Measurements from ENCODE around the gene PHF2. TPM values are rescaled to one million over a fixed set of nuclear protein-coding genes. Genes with fewer than 3 reads are reported as not detected.

PHF2 gene
- total and polyA plus RNA-seq, 2 of the 8 experiments (the other 6 are each of a cell fraction or from before 2014, with no cell fraction given), result 3.4 to 9.4 TPM

- Histone ChIP-seq H3K4me3 (ENCODE audit: extremely low read depth in 1 of 4, insufficient read depth in 2 of 4, low read depth in 3 of 4, low read length in 4 of 4) (no peak overlapping the region), H2BK120ac (replicated peaks; ENCODE audit: low read depth, low read length) (no peak overlapping the region), H3K4me2 (ENCODE audit: insufficient read depth in 1 of 2, low read depth in 2 of 2, low read length in 2 of 2) (no peak overlapping the region), H3K9me3 (ENCODE audit: insufficient read depth in 2 of 2, low read depth in 1 of 2, low read length in 1 of 2) (no peaks in the 10 kb centered on the region), H4K91ac (replicated peaks; ENCODE audit: insufficient read length, low read length) (no peak overlapping the region), H3K56ac (replicated peaks; ENCODE audit: insufficient read length, low read depth, low read length) (no peak overlapping the region), H4K8ac (ENCODE audit: extremely low read depth, insufficient read depth, low read length) (no peak overlapping the region; the same call in 1 of the 2 replicates), H3K27ac (ENCODE audit: low read depth, low read length) (no peak overlapping the region), H3K79me1 (ENCODE audit: low read depth, low read length) (no peaks in the 10 kb centered on the region), H4K5ac (ENCODE audit: insufficient read length, low read depth, low read length) (no peak overlapping the region), H2AK5ac (ENCODE audit: low read depth, low read length) (no peak overlapping the region), H3K18ac (ENCODE audit: extremely low read depth, low read length) (no peak overlapping the region), H3K79me2 (ENCODE audit: control insufficient read depth in 1 of 2, insufficient read depth in 2 of 2, low read length in 2 of 2) (no peaks in the 10 kb centered on the region), H3K4me1 (replicated peaks in 1 of 4; ENCODE audit: control insufficient read depth in 3 of 4, insufficient read depth in 4 of 4, low read length in 3 of 4) (no peaks in the 10 kb centered on the region), H3K23me2 (ENCODE audit: low read depth, low read length) (peaks cover 3% of the 10 kb centered on the region; the same call in 1 of the 2 replicates), H2BK20ac (ENCODE audit: low read length) (no peak overlapping the region), H3K23ac (ENCODE audit: insufficient read length) (no peak overlapping the region), H3K4ac (replicated peaks; ENCODE audit: insufficient read length, low read depth, low read length) (no peak overlapping the region), H3K36me3 (ENCODE audit: control insufficient read depth in 2 of 4, insufficient read depth in 4 of 4, low read length in 3 of 4) (no peaks in the 10 kb centered on the region), H4K20me1 (replicated peaks in 1 of 2; ENCODE audit: control insufficient read depth in 1 of 2, insufficient read depth in 2 of 2, low read length in 2 of 2) (peaks cover 0 to 2% of the 10 kb centered on the region in 2 experiments), H3K27me3 (replicated peaks in 1 of 4; ENCODE audit: control insufficient read depth in 3 of 4, extremely low read depth in 1 of 4, insufficient read depth in 3 of 4, low read length in 3 of 4) (no peaks in the 10 kb centered on the region), H2BK12ac (ENCODE audit: low read depth, low read length) (no peak overlapping the region), H2BK15ac (ENCODE audit: low read length) (no peak overlapping the region), H3K14ac (ENCODE audit: insufficient read length) (no peak overlapping the region), H3K9ac (replicated peaks in 1 of 4; ENCODE audit: extremely low read depth in 1 of 4, low read depth in 3 of 4, low read length in 3 of 4) (no peak overlapping the region), H2BK5ac (ENCODE audit: low read depth, low read length) (no peak overlapping the region), H2AFZ (ENCODE audit: low read length) (no peak overlapping the region)
- CTCF ChIA-PET (ENCODE audit: partially characterized antibody), result interaction anchor here (1.3 kb wide), 1 partner anchor 10 kb away, joined by 3 read pairs; no protein-coding TSS in a partner anchor
- FAIRE-seq (no peak), DNase-seq (ENCODE audit: low read depth in 1 of 2, low spot score in 2 of 2) (no peak)
- TF ChIP-seq KDM5A (IDR thresholded peaks at IDR 0.05; ENCODE audit: low read length) (no peak), SIX5 (IDR thresholded peaks at IDR 0.05; ENCODE audit: low read depth, low read length) (no peak), PHF8 (conservative IDR thresholded peaks at IDR 0.05; ENCODE audit: low read depth, low read length) (no peak), JUN (IDR thresholded peaks at IDR 0.05; ENCODE audit: low read depth, low read length) (no peak), NRF1 (IDR thresholded peaks at IDR 0.05; ENCODE audit: low read depth, low read length) (no peak), GTF2F1 (IDR thresholded peaks at IDR 0.05; ENCODE audit: borderline replicate concordance, low read depth, low read length) (no peak), ATF3 (IDR thresholded peaks at IDR 0.05; ENCODE audit: insufficient read depth, low read depth, low read length) (no peak), EZH2 (IDR thresholded peaks at IDR 0.05; ENCODE audit: low read depth, low read length, severe bottlenecking) (no peak), SP2 (IDR thresholded peaks at IDR 0.05; ENCODE audit: low read length) (no peak), SIRT6 (IDR thresholded peaks at IDR 0.05; ENCODE audit: low read length) (no peak), TAF1 (IDR thresholded peaks at IDR 0.05; ENCODE audit: low read depth, low read length) (no peak)
- POLR2A ChIA-PET (ENCODE audit: partially characterized antibody), result no interaction called here
- 90% methylated on average over 13 of the region's 16 CpGs; no CpG with 5 or more reads in 1 of the 2 experiments for WGBS, 2 experiments (ENCODE audit: extremely low coverage in 1 of 2, insufficient coverage in 1 of 2, insufficient read length in 1 of 2, insufficient replicate concordance in 2 of 2, low coverage in 1 of 2, low lambda C conversion rate in 2 of 2, missing lambda C conversion rate in 1 of 2)
Measured at GRCh38 chr9:93656426-93657239, 80.2 kb downstream of the PHF2 start.

Data from H1 (cell line).